HS-27A (cell line): Measurements from ENCODE around the gene ABHD12.
"Not testable (repeated sequence)": the region's sequence is repeated elsewhere in the genome, so short reads cannot be mapped to it uniquely, and the experiment has no call there.

Experiments used
- DNase-seq: peaks from one replicate; pipeline ENCODE4 v3.0.0-alpha.2; 2012; ENCODE audit warnings: low read depth, missing footprints

ABHD12 gene

GRCh38 chr20:25276533-25277050 is 114.0 kb downstream of the ABHD12 start:
- DNase-seq: no peak

DNA sequence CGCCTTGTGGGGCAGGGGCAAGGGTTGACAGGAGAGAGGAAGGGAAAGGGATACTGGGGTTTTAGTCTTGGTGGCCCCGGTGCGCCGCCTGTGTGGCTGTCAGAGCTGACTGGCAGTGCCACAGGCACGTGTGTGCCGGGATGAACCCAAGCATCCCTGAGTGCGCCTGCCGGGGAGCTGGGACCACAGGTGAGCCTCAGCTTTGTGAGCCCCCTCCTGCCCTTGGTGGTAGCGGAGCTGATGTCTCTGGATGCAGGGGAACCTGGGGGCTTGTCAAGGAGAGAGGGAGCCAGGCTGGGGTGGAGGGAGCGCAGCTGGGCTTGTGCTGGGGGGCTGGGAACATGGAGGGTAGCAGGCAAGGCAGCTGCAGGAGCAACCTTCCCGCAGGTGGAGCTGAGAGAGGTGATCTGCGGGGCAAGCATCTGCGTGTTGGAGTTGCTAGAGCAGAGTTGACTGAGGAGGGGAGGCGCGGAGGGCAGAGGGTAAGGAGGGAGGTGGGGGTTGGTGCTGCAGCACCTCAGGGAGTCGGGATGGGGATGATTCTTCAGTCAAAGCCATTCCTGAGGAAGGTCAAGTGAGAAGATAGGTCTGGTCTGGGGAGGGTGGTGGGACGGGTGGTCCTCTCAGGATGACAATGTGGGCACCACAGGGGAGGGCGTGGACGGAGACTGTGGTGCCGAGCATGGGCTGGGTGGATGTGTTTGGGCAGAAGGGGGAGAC is 114.7 kb downstream of the ABHD12 start:
- no peak for DNase-seq

GRCh38 chr20:25274891-25275812 is 115.5 kb downstream of the ABHD12 start:
- no peak for DNase-seq

DNA sequence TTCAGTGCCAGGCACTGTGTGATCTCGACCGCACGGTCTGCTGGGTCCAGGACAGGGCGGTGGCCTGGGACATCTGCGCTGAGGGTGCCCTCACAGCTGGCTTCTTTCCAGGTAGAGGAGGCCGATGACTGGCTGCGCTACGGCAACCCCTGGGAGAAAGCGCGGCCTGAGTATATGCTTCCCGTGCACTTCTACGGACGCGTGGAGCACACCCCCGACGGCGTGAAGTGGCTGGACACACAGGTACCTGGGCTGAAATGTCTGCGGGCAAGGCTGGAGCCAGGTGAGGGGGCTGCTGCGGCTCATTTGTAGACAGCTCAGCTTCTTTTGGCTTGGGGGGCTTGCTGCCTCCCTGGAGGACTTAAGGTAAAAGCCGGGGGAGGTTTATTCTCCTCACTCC is 116.2 kb downstream of the ABHD12 start:
- DNase-seq: no peak

- DNase-seq: no peak
Observed at GRCh38 chr20:25273541-25274358, 116.9 kb downstream of the ABHD12 start.

DNA sequence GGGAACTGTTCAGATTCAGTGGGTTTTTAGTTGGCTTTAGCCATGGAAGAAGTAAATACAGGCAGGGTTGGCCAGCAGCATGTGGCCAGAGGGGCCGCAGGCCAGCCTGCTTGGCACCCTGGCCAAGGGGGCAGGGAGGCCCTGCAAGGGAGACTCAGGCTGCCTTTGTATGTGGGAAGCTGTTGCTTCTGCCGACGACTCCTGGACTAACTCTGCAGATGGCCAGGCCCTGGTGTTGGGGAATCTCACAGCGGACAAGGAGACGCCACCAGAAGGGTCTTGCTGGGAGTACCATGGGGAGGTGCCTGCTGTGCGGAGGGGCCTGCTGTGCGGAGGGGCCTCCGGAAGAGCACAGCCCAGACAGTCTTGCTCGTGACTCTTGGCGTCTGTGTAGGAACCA is 117.6 kb downstream of the ABHD12 start:
- no peak for DNase-seq

GRCh38 chr20:25272223-25273000 is 118.2 kb downstream of the ABHD12 start:
- DNase-seq: no peak

DNA sequence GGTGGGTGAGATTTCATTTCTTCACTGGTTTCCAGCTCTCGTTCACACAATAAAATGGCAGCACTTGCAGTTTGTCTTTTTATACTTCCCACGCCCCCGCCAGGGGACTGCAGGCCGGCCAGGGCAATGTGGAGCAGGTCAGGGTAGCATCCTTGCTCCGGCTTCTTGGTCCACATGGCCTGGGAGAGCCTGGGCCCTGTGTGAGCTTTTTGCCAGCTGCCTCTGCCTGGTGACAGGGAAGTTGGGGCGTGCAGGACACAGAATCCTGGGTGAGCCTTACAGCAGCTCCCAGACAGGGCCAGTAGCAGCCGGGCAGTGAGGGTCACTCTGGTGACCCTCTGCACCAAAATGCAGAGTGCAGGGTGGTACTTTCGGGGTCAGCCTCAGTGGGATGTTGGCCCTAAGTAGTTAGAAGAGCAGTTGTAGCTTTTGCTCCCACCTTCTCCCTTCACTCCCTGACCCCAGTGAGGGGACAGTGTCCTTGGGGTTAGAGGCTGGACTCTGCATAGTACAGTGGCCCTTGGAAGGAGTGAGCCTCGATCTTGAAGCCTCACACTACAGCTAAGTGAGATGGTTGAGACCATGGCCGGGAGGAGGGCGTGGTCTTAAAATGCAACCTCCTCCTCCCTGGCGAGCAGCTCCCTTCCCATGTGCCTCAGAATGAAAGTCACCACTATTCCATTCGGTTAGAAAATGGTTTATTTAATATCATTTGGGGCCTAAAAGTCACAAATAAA is 119.0 kb downstream of the ABHD12 start:
- no peak for DNase-seq

DNA sequence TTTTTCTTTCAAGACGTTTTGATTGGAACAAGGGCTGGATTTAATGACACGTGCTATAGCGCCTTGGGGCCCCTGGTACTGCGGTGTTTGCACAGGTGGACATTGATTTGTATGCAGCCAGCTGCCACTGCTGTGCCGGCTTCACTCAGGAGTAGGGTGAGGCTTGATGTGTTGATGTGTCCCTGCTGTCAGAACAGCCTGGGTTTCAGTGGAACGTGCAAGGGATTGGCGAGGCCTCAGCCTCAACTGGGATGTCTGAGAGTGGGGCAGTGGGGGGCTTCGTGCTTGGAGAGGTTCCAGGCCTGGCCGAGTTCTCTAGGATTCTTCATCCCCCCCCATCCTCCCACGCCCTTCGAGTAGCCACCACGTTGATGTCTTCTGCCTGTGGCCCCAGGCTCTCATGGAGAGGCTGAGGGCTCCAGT is 119.8 kb downstream of the ABHD12 start:
- DNase-seq: no peak

- no peak for DNase-seq
Observed at GRCh38 chr20:25269833-25270170, 120.8 kb downstream of the ABHD12 start.

GRCh38 chr20:25269057-25269832 is 121.4 kb downstream of the ABHD12 start:
- DNase-seq: no peak

GRCh38 chr20:25260770-25261437 is 129.7 kb downstream of the ABHD12 start:
- not testable (repeated sequence) for DNase-seq

DNA sequence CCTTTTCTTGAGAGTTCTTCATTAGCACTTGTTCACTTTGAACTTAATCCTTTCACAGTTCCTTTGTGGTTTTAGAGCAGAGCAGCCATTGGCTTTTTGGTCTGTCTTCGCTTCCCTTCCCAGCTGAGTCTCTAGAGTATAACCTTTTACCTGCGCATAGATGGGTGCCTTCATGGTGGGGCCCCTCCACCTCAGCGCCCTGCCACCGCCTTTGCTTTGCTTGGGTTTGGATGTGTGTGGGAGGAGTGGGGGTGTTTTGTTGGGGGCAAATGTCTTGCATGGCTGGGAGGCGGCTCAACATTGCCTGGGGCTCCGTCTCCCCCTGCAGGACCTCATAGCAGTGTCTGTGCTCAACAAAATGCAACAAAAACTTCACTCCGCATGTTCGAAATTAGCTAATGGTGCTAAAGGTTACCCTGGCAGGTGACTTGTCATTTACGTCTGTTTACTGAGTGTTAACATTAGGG is 130.8 kb downstream of the ABHD12 start:
- no peak for DNase-seq

DNA sequence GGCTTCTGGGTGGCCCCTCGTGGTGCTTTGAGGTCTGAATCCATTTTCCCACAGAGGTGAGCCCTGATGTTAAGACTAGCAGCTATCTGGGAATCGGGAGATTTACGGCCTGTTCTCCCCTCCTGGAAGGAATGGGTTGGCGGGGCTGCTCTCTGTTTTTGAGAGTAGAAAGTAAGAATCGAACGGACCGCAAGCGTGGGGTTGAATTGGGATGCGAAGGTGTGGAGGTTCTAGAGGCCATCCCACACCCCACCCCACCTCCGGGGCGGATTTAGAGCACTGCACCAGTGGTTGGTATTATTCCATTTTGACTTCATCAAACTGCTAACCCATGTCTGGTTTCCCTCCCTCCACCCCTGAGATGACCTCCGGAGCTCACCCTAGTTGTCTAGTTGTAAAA is 131.3 kb downstream of the ABHD12 start:
- DNase-seq: no peak

DNA sequence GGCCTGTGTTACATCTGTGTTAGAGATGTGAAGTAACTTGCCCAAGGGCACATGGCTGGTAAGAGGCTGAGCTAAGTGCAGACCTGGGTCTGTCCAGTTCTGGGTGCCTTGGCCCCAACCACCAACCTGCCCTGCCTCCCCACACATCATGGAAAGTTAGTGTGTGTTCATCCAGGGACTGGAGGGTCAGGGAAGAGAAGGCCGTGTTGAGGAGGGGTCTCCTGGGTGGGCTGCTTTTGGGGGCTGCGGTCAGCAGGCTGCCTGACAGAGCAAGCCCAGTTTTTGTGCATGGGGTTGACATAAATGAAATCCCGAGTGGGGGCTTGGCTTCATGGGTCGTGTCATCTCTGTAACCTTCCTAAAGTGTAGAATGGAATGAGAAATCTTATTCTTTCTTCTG is 131.8 kb downstream of the ABHD12 start:
- no peak for DNase-seq

GRCh38 chr20:25258476-25258805 is 132.2 kb downstream of the ABHD12 start:
- DNase-seq: no peak

GRCh38 chr20:25257756-25258475 is 132.7 kb downstream of the ABHD12 start:
- no peak for DNase-seq

DNA sequence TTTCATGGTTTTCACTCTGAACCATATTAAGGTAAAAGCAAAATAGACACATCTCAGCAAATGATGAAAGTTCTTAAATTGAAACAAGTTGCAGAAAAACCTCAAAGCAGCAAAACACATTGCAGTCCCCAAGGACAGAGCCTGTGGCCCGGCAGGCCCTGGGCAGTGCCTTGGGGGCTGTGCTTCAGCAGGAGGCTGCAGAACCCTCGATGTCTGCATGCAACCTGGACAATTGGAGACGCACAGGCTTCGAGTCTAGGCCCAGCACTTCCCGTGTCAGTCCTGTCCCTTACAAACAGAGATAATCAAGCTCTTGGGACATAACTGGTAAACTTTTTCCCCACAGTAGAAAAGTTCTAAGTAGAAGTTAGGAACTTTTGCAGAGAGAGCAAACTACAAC is 133.5 kb downstream of the ABHD12 start:
- DNase-seq: no peak
